DMS 273 (cell line): ENCODE measurements around the gene ATP1A2.
A peak's percentile ranks its signal among the peaks of the same experiment; 100 is the strongest.

Source experiments
- DNase-seq: peaks from one replicate; lab custom pipeline; 2025; ENCODE audit not compliant: unreplicated experiment; lab: John Stamatoyannopoulos, UW

ATP1A2 gene

DNA sequence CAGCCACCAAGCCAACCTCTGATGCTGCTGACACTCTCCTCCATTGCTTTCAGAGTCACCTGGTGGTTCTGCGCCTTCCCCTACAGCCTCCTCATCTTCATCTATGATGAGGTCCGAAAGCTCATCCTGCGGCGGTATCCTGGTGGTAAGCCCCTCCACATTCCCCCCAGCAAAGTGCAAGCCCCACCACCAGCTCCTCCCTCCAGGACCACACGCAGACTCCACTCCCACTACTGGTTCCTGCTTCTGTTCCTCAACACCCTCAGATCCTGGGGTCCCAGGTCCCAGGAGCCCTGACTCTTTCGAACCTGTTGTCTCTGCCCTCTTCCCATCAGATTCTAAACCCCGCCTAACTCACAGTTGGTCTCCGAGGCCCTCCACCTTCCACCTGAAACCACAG, 24.3 kb downstream of the ATP1A2 start:
- no peak for DNase-seq

DNA sequence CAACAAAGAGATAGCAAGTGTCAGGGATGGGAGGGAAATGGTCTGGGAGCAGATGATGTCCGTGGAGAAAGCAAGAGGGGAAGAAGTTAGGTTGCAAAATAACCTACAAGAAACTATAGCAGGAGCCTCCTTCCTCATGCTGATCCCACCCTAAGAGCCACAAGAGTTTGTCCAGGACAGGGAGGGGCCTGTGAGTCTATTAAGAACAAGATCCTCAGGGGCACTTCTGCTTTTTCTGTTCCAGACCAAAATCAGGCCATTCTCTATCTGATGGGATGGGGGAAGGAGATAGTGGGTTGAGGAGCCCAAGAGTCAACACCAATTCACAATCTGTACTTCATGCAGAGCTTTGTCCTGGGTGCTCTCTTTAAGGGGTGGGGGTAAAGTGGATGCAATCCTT, 28.1 kb downstream of the ATP1A2 start:
- no peak for DNase-seq

DNA sequence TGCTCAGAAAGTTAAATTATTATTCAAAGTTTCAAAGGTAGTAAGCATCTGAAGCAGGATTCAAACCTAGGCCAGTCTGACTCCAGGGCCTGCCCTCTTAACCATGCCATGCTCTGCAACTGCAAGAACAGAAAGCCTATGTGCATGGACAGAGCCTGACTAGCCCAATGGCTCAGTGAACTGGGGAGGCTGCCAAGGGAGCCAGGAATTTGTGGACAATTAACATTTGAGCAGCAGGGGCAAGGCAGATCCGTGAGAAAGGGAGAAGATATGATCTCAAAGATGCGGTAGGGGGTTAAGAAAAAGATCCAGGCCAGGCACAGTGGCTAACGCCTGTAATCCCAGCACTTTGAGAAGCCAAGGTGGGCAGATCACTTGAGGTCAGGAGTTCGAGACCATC, 29.4 kb downstream of the ATP1A2 start:
- DNase-seq: peak; percentile 38

DNA sequence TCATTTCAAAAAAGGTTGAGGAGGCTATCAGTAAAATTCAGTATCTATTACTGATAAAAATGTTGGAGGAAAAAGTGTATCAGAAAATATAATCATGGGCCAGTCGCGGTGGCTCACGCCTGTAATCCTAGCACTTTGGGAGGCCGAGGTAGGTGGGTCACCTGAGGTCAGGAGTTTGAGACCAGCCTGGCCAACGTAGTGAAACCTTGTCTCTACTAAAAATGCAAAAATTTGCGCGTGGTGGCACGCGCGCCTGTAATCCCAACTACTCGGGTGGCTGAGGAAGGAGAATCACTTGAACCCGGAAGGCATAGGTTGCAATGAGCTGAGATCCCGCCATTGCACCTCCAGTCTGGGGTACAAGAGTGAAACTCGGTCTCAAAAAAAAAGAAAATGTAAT, 30.5 kb downstream of the ATP1A2 start:
- DNase-seq: no peak

DNA sequence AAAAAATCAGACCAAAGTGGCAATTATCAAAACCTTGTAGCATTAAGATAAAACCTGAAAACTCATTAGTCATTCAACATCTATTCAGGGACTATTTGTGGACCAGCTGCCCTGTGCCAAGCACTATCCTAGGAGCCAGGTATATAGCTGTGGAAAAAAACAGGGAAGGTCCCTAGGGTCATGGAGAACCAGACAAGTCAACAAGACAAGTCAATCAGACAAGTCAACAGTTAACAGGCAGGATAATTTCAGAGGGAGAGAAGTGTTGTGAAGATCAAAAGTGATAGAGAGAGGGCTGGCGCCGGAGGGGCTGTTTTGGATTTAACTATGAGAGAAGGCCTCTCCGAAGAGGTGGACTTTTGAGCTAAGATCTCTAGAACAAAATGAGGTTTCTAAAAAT, 32.6 kb downstream of the ATP1A2 start:
- no peak for DNase-seq

DNA sequence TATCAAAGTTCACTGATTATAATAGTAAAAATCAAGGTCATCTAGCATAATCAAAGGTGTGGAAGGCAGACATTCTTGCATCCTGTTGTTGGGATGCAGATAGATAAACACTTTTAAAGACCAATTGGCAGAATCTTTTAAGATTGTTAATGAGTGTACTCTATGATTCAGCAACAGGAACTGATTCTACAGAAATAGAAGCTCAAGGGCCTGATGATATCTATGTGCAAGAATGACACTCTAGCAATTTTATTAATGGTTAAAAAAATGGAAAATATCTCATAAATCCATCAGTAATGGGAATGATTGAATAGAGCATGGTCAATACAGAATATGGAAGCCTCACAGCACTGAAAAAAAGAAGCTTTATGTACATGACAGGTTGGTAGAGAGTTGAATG, 33.7 kb downstream of the ATP1A2 start:
- no peak for DNase-seq

DNA sequence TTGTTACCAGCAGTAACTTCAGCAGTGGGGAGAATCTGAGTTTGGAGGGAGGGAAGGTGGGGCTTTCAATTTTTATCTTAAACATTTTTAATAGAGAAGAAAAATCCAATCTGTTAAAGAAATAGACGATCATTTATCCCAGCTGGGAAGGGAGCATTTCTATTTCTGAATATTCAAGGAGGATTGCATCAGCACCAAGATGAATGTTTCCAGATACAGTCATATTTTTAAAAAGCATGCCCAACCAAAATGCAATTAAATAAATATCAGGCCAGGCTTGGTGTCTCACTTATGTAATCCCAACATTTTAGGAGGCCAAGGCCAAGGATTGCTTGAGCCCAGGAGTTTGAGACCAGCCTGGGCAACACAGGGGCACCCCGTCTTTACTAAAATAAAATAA, 34.2 kb downstream of the ATP1A2 start:
- no peak for DNase-seq

DNA sequence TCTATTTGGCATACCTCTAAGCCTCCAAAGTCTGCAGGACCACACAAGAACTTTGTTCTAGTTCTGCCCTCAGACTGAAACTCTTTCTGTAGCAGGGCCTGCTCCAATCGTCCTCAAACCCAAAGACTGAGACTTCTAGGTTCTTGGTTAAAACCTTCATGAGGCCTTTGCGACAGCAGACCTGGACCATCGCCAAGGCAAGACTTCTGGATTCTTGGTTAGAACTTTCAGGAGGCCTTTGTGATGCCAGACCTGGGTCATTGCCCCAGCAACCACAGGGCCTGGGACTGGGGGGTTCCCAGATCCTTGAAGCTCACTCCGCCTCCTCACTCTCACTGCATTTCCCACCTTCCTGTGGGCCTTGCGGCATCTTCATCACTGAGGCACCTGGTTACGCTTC, 35.7 kb downstream of the ATP1A2 start, which contains the start of gene ATP1A4:
ATP1A4 (plus strand) TSS at position 301 of the 400 bp plus-strand sequence. CDS start 438 bp downstream, outside the sequence.
- DNase-seq: no peak

DNA sequence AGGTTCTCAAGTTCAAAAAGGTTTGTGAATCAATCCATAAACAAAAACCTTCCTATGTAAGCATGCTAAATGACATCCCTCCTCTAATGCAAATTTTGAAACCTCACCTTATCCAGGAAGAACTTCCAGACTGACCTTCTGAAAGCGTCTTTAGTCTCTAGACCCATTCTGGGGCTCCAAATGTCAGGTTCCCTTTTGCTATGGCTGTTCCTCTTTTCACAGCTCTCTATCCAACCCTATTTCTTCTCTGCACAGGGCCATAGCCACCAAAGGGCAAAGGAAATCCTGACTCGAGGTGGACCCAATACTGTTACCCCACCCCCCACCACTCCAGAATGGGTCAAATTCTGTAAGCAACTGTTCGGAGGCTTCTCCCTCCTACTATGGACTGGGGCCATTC, 39.2 kb downstream of the ATP1A2 start:
- DNase-seq: no peak

DNA sequence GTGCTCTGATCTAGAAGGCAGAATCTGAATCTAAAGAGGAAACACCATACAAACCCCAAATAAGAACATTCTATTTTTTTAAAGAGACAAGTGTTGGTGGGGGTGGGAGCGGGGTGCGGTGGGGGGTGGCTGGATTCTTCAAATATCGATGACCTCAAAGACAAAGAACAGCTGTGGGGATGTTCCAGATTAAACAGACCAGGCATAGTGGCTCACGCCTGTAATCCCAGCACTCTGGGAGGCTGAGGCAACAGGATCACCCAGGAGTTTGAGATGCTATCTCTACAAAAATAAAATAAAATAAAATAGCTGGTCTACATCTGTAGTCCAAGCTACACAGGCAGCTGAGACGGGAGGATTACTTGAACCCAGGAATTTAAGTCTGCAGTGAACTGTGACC, 40.8 kb downstream of the ATP1A2 start:
- DNase-seq: no peak

DNA sequence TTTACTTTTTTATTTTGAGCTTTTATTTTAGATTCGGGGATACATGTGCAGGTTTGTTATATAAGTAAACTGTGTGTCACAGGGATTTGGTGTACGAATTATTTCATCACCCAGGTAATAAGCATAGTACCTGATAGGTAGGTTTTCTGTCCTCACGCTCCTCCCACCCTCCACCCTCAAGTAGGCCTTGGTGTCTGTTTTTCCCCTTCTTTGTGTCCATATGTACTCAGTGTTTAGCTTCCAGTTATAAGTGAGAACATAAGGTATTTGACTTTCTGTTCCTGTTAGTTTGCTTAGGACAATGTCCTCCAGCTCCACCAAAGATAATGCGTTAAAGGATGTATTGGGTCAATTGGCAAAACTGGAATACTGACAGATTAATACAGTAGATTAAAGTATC, 41.6 kb downstream of the ATP1A2 start:
- no peak for DNase-seq

DNA sequence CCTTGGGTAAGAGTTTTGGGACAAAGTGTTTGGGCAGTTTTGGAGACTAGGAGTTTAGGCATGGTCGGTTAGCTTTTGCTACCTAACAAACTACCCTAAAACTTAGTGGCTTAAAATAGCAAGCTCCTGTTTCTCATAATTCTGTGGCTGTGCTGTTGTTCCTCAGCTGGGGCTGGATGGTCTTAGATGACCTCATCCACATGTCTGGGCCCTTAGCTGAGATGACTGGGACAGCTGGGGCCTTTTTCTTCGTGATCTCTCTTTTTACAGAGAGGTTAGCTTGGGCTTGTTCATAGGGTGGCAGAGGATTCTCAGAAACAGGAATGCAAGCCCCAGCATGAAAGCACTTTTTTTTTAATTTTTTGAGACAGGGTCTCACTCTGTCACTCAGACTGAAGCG, 42.5 kb downstream of the ATP1A2 start:
- DNase-seq: no peak

DNA sequence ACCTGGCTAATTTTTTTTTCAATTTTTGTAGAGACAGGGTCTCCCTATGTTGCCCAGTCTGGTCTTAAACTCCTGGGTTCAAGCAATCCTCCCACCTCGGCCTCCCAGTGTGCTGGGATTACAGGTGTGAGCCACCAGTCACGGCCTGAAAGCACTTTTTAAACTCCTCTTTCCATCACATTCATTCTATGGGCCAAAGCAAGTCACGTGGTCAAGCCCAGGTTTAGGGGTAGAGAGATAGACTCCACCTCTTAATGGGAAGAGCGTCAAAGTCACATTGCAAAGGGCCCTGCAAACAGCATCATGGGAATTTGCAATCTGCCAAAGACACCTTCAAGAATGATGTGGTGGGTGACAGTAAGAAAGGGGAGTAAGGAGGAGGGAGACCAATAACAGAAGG, 43.0 kb downstream of the ATP1A2 start:
- DNase-seq: no peak

DNA sequence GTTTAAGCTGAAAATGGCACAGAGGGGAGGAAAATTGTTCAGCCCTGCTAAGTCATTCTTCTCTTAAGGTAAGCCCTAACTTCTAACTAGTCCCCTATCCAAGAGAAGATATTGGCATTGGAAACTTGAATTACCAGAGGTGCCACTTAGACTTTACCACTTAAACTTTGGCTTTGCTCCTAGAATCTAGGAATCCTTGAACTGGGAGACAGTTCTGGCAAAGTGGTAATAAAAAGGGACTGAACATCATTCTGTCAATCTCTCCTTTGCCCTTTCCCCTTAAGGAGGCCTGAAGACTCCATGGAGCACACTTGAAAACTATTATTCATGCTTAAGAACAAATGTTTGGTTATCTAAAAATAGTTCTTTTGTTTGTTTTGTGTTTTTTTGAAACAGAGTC, 44.3 kb downstream of the ATP1A2 start:
- no peak for DNase-seq

DNA sequence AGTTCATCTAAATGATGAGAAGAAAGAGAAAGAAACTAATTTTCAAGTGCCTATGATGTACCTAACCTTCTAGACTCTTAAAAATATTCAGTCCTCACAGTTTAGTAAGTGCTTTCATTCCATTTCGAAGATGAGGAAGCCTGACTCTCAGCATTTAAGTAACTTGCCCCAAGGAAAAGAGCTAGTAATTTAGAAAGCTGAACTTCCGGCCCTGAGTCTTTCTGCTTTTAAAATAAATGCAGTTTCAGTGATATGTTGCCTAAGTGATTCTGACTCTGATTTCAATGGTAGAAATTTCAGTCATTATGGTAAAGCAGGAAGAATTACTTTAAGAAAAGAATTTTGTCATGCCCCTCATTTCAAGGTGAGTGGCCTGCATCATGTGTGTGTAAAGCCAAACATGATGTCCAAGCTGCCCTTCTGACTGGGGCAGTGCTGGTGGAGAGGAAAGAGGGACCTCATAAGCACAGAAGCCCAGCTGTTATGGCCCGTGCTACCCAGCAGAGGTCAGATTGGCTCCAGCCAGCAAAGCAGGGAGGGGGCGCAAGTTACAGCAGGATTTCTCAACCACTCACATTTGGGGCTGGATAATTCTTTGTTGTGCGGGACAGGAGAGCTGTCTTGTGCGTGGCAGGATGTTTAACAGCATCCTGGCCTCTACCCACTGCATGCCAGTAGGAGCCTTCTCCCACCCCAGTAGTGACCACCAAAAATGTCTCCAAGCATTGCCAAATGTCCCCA, 46.6 kb downstream of the ATP1A2 start:
- DNase-seq: peak; percentile 51

DNA sequence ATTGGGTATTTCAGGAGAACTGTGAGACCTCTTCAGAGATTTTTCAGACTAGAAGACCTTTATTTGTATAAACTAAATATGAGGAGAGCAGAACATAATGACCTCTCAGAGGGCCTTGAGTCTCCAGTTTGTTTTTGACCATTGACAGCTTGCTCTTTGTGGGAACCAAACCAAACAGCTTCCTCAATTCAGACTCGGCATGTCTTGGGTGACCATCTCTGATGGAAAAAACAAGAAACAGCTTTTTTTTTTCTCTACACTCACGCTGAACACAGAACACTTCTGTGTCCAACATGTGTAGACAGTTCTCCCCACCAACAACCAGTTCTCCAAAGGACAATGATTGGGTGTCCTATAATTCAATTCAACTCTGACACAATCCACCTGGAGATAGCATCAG, 47.4 kb downstream of the ATP1A2 start:
- DNase-seq: no peak

DNA sequence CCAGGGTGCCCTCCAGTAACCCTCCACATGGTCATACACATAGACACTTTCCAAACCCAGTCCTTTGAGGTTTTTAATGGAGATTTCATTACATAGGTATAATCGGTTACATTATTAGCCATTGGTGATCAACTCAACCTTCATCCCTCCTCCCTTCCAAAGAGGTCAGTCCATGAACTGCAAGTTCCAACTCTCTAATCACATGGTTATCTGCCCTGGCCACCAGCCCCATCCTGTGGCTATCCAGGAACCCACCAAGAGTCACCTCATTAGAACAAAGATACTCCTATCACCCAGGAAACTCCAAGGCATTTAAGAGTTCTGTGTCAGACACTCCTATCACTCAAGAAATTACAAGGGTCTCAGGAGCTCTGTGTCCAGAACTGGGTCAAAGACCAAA, 48.1 kb downstream of the ATP1A2 start:
- DNase-seq: peak; percentile 10

DNA sequence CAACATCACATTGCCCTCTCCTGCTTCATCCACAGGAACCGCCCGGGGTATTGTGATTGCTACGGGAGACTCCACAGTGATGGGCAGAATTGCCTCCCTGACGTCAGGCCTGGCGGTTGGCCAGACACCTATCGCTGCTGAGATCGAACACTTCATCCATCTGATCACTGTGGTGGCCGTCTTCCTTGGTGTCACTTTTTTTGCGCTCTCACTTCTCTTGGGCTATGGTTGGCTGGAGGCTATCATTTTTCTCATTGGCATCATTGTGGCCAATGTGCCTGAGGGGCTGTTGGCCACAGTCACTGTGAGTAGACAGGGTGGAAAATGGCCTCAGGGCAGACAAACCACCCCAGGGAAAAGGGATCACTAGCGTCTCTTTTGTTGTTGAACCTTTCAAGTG, 48.6 kb downstream of the ATP1A2 start:
- no peak for DNase-seq

DNA sequence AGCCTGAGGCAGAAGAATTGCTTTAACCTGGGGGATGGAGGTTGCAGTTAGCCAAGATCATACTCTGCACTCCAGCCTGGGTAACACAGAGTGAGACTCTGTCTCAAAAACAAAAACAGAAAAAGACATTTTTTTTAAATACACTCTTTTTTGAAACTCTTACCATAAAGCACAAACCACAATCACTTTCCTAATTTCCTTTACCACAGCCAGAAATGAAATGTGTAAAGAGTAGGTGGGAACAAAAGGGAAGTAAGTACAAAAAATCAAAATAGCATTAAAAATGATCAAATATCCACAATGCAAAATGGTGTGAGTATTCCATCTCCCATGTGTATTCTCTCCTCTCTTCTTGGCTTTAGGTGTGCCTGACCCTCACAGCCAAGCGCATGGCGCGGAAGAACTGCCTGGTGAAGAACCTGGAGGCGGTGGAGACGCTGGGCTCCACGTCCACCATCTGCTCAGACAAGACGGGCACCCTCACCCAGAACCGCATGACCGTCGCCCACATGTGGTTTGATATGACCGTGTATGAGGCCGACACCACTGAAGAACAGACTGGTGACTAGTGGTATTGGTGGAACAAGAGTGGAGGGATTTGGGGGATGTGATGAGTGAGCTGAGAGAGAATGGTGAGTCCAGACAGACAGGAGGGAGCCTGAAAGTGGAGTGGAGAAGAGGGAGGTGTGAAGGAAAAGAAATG, 50.8 kb downstream of the ATP1A2 start:
- DNase-seq: no peak

DNA sequence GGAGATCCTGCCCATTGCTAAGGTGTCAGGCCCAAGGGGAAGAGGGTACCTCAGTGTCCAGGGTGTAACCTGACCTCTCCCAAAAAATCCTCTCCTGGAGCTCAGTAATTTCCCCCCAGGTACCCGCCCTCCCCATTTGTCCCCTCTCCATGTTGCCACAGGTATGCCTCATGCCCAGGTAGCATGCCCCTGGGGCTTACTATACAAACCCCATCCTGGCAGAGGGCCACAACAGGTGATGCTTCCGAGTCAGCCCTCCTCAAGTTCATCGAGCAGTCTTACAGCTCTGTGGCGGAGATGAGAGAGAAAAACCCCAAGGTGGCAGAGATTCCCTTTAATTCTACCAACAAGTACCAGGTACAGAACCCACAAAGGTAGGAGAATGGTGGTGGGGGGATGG, 51.5 kb downstream of the ATP1A2 start:
- no peak for DNase-seq

DNA sequence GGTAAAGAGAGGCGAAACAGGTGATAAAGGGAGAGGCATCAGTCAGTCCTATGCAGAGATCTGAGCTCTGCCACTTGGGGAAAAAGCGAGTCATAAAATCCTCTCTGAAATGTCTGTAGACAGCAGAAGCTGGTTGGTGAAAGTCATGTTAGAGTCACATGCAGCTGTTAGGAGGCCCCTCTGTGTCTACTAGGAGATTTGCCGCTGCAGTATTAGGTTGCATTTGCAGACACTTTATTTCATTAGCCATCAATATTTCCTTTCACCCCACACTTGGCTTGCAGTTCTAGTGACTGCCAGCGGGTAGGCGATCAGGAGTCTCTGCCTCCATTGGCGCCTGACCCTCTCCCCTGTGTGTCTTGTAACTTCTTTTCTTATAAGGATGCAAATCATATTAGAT, 52.0 kb downstream of the ATP1A2 start:
- no peak for DNase-seq

DNA sequence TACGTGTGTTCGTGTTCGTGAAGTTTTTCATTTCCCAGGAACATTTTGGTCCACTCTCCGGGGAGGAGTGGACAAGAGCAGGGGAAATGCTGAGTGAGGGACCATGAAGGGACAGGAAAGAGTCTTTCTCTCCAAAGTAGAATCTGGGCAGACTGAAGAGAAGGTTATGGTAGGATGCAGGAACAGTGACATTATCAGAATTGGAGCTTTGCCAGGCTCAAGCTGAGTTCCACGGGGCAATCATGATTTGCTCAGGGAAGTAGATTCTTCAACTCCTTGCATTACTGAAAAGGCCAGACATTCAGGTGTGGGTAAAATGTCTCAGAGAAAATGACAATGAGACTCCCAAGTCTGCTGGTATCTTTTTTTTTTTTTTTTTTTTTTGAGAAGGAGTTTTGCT, 52.5 kb downstream of the ATP1A2 start:
- no peak for DNase-seq
